ES-I3 (cell line): ENCODE data around the gene EXOC1.
A peak's percentile ranks its signal among the peaks of the same experiment; 100 is the strongest.
"Not testable (repeated sequence)": the region's sequence is repeated elsewhere in the genome, so short reads cannot be mapped to it uniquely, and the experiment has no call there.

Source experiments
- H3K36me3 ChIP-seq: 2 replicates; pipeline ENCODE4 v1.6.1; 2013; ENCODE audit warnings: mild to moderate bottlenecking, low read length, control low read depth, moderate library complexity; ENCODE audit not compliant: insufficient read depth
- H3K4me1 ChIP-seq: 2 replicates; pipeline ENCODE4 v1.6.1; 2013; ENCODE audit warnings: mild to moderate bottlenecking, control low read depth, low read length; ENCODE audit not compliant: insufficient read depth
- H3K9ac ChIP-seq: 2 replicates; pipeline ENCODE4 v1.6.1; 2013; ENCODE audit warnings: low read depth, mild to moderate bottlenecking, low read length, moderate library complexity
- H3K9me3 ChIP-seq: 2 replicates; pipeline ENCODE4 v1.6.1; 2013; ENCODE audit warnings: mild to moderate bottlenecking, low read length, moderate library complexity; ENCODE audit not compliant: control insufficient read depth, insufficient read depth

EXOC1 gene

DNA sequence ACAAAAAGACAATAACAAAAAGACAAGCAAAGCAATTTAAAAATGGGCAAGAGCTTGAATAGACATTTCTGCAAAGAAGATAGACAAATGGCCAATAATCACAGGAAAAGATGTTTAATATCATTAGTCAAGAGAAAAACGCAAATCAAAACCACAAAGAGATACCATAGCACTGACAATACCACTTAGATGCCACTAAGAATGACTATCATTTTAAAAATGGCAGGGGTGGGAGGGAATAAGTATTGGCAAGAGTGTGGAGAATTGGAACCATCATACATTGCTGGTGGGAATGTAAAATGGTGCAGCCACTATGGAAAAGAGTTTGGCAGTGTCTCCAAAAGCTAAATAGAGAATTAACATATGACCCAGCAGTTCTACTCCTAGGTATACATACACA lies 15.1 kb upstream of the EXOC1 start:
- H3K4me1 ChIP-seq: peaks cover 4% of the 10 kb centered on the region; the same call in 1 of the 2 replicates
- H3K36me3 ChIP-seq: no peaks in the 10 kb centered on the region
- no peak overlapping the region for H3K9ac ChIP-seq
- H3K9me3 ChIP-seq: peaks cover 6% of the 10 kb centered on the region; the same call in 1 of the 2 replicates

DNA sequence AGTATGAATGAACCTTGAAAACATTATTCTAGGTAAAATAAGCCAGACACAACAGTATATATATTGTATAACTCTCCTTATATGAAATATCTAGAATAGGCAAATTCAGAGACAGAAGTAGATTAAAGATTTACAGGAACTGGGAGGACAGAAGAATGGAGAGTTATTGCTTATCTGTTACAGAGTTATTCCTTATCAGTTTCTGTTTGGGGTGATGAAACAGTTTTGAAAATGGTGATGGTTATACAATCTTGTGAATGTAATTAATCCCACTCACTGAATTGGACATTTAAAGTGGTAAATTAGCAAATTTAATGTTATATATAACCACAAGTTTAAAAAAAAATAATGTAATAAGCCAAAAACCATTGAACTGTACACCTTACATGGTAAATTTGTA lies 14.5 kb upstream of the EXOC1 start:
- H3K36me3 ChIP-seq: no peaks in the 10 kb centered on the region
- H3K9ac ChIP-seq: no peak overlapping the region
- peaks cover 6% of the 10 kb centered on the region; the same call in 1 of the 2 replicates for H3K9me3 ChIP-seq
- peaks cover 4% of the 10 kb centered on the region; the same call in 1 of the 2 replicates for H3K4me1 ChIP-seq

DNA sequence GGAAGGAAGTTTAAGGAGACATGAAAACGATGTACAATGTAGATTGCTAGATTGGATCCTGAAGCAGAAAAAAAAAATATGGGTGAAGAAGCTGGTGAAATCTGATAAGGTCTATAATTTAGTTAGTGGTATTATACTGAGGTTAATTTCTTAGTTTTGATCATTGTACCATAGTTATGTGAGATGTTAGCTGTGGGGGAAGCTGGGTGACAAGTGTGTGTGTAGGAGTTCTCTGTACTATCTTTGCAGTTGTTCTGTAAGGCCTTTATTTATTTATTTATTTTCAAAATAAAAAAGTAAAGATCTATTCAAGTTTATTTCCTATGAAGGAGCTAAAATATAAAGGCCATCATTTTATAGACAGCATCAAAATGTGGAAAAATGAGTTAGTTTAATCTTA lies 12.5 kb upstream of the EXOC1 start:
- Histone ChIP-seq H3K36me3 (no peaks in the 10 kb centered on the region), H3K4me1 (no peaks in the 10 kb centered on the region), H3K9me3 (peaks cover 6% of the 10 kb centered on the region; the same call in 1 of the 2 replicates), H3K9ac (no peak overlapping the region)

DNA sequence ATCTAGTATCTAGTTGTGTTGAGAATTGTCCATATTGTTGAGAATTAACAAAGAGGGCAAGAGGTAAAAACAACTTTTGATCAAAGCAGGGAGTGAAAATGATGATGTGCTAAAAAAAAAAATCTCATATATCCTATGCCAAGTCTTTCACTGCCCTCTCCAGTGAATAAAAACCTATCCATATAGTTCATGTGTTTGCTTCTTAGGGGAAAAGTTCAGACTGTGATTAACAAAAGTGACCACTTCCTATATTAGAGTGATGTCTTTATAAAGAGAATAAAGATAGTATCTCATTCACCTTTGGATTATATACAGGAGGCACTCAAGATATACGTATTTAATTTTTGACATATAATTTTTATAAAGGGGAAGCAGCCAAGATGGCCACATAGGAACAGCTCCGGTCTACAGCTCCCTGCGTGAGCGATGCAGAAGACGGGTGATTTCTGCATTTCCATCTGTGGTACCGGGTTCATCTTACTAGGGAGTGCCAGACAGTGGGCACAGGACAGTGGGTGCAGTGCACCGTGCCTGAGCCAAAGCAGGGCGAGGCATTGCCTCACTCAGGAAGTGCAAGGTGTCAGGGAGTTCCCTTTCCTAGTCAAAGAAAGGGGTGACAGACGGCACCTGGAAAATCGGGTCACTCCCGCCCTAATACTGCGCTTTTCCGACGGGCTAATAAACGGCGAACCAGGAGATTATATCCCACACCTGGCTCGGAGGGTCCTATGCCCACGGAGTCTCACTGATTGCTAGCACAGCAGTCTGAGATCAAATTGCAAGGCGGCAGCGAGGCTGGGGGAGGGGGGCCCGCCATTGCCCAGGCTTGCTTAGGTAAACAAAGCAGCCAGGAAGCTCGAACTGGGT lies 11.8 kb upstream of the EXOC1 start:
- H3K9me3 ChIP-seq, H3K36me3 ChIP-seq, H3K4me1 ChIP-seq: not testable (repeated sequence)
- H3K9ac ChIP-seq: peak overlapping the region; percentile 46

DNA sequence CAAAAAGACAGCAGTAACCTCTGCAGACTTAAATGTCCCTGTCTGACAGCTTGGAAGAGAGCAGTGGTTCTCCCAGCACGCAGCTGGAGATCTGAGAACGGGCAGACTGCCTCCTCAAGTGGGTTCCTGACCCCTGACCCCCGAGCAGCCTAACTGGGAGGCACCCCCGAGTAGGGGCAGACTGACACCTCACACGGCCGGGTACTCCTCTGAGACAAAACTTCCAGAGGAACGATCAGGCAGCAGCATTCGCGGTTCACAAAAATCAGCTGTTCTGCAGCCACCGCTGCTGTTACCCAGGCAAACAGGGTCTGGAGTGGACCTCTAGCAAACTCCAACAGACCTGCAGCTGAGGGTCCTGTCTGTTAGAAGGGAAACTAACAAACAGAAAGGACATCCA lies 11.1 kb upstream of the EXOC1 start:
- H3K9ac ChIP-seq, H3K4me1 ChIP-seq, H3K9me3 ChIP-seq, H3K36me3 ChIP-seq: not testable (repeated sequence)

DNA sequence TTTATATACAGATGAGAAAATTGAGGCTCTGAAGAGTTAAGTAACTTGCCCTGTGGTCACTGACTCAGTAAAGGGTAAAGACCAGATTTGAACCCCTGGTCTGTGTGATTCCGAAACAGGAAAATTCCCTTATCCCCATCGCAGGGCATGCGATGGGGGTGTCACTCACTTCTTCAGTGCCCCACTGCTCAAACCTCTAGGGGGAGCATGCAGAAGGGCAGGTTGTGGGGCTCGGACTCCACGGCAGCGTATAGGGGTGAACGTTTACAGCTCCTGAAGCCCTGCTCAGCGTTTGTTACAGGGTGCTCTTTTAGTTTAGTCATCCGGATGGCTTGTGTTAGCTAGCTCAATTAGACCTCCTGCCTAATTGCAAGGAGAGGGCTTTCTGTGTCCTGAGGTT lies 3.7 kb upstream of the EXOC1 start:
- H3K9me3 ChIP-seq: no peaks in the 10 kb centered on the region
- no peak overlapping the region for H3K9ac ChIP-seq
- H3K36me3 ChIP-seq: no peaks in the 10 kb centered on the region
- peaks cover 6% of the 10 kb centered on the region for H3K4me1 ChIP-seq

DNA sequence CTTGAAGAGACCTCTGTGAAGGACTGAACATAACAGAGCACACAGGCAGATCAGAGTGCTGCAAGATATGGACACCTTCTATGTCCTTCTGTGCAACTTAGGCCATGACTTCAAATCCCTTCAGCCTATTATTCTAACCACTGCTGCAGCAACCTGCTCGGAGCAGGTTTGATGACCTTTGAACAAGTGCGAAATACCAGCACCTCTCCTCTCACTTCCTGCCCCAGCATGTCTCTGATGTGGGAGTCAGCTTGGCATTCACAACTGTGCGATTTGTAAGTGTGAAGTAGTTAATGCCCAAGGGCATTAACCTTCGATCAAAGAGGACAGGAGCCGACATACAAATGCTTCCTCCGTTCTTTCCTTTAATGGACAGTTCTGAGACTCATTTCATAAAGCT lies 1.6 kb upstream of the EXOC1 start:
- Histone ChIP-seq H3K9ac (no peak overlapping the region), H3K36me3 (no peaks in the 10 kb centered on the region), H3K9me3 (no peaks in the 10 kb centered on the region), H3K4me1 (peaks cover 6% of the 10 kb centered on the region)

DNA sequence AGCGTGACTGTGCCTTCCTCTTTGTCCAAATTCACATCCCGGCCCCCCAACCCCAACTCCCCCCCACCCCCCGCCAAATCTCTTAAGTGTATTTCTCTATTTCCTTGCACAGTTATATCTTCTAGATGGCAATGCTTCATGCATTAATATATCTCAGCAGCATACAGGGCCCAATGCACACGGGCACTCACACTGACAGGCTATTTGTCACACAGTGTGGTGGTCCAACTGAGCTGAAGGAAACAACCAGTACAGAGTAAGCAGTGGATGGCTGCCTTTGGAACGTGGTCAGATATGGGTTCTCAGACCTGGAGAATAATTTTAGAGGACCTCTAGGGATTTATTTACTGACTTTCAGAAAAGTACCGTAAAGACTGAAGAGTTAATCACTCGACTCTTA lies 681 bp downstream of the EXOC1 start:
- Histone ChIP-seq H3K9ac (peak overlapping the region; percentile 78), H3K4me1 (peaks cover 6% of the 10 kb centered on the region), H3K36me3 (no peaks in the 10 kb centered on the region)

DNA sequence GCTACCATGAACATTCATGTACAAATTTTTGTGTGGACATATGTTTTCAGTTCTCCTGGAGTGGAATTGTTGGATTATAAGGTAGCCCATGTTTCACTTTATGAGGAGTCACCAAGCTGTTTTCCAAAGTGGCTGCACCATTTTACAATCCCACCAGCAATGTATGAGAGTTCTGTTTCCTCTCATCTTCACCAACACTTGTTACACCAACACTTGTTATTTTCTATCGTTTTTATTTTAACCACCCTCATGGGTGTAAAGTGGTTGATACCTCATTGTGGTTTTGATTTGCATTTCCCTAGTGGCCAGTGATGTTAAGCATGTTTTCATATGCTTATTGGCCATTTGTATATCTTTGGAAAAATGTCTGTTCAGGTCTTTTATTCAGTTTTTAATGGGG lies 4.1 kb downstream of the EXOC1 start:
- H3K36me3 ChIP-seq: no peaks in the 10 kb centered on the region
- no peak overlapping the region for H3K9ac ChIP-seq
- peaks cover 6% of the 10 kb centered on the region for H3K4me1 ChIP-seq
- H3K9me3 ChIP-seq: no peaks in the 10 kb centered on the region

More for the DNA sequence above, 681 bp downstream of the EXOC1 start:
- H3K9me3 ChIP-seq: no peaks in the 10 kb centered on the region

DNA sequence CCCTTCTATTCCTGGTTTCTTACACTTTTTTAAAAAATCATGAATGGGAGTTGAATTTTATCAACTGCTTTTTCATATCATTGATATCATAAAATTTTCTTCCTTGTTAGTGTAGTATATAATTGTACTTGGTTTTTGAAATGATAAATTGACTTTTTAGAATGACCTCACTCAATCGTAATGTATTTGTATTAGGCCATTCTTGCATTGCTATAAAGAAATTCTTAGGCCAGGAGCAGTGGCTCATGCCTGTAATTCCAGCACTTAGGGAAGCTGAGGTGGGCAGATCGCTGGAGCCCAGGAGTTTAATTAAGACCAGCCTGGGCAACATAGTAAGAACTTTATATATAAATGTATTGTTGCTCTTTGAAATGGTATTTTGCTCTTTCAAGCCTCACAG lies 6.3 kb downstream of the EXOC1 start:
- H3K36me3 ChIP-seq: no peaks in the 10 kb centered on the region

DNA sequence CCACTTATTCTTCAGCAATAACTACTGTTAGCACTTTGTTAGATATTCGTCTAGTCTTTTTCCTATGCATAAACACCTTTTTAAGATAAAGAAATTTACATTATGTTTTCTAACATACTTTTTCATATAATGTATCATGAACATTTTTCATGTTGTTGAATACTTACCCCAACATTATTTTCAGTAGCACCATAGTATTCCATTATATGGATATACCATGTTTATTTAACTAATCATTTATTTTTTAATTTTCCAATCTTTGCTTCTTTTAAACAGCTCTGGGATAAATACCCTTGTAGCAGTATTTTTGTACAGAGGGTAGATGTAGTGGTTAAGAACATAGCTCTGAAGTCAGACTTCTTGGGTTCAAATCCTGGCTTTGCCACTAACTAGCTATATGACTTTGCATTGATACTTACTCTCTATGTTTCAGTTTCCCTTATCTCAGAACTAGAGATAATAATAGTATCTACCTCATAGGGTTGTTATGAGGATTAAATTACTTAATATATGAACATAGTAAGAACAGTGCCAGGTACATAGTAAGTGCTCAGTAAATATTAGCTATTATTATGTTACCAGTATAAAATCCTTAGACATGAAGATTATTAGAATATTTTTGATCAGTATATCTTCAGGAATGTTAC lies 11.3 kb downstream of the EXOC1 start:
- no peak overlapping the region for H3K9ac ChIP-seq
- peaks cover 9% of the 10 kb centered on the region for H3K9me3 ChIP-seq
- no peaks in the 10 kb centered on the region; the same call in 1 of the 2 replicates for H3K4me1 ChIP-seq
- H3K36me3 ChIP-seq: peaks cover 8% of the 10 kb centered on the region

More for the DNA sequence above, 6.3 kb downstream of the EXOC1 start:
- H3K9me3 ChIP-seq: no peaks in the 10 kb centered on the region
- no peak overlapping the region for H3K9ac ChIP-seq
- H3K4me1 ChIP-seq: no peaks in the 10 kb centered on the region

DNA sequence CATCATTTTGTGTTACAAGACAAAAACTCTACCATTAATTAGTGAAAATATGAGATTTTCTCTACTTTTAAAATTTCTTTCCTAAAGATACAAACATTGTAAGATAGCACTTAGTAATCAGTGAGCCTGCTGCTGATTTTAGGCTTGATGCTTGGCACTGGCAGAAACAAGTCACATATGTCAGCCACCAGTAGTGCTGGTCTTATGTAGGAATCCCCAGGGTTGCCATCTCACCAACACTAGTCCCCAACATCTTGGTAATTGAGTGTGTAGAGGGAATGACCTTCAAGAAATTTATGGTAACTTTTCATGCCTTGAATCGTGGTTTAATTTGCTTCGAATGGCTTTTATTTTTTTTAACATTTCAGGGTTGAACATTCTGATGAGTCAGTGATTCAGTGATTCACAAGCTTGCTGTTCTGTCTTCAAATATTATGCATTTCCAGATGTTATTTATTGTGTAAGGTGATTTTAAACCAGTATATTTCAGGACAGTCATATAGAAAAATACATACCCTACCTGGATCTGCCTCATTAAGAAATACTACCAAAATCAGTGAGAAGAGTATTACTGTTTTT lies 11.9 kb downstream of the EXOC1 start:
- Histone ChIP-seq H3K9ac (no peak overlapping the region), H3K9me3 (peaks cover 9% of the 10 kb centered on the region), H3K4me1 (no peaks in the 10 kb centered on the region; the same call in 1 of the 2 replicates), H3K36me3 (peaks cover 8% of the 10 kb centered on the region)

DNA sequence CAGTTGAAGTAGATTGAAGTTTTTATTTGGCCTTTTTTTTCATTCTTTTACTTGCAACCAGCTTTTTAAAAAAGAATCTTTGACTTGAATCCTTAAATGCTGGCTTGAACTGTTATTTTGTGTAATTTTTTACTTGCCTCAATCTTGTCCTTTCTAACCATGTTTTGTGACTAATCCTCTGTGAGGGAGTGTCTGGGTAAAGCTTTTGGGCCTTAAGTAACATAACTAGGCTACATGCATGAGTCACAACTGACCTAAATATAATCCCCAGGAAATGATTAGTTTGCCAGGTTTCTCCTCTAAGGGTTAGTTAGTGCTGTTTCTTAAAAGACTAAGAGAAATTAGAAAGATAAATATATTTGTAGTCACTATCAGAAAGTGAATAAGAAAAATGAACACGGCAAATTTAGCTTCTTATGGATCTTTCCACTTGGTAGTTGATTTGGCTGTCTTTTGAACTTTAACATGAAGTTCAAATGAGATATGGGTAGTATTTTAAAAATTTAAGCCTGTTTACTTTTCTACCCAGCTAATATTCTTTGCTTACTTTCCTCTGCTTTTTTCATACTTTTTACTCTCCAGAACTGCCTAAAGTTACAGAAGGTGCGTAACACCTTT lies 13.0 kb downstream of the EXOC1 start:
- Histone ChIP-seq H3K4me1 (no peaks in the 10 kb centered on the region; the same call in 1 of the 2 replicates), H3K36me3 (peaks cover 15% of the 10 kb centered on the region), H3K9ac (no peak overlapping the region), H3K9me3 (peaks cover 9% of the 10 kb centered on the region)

DNA sequence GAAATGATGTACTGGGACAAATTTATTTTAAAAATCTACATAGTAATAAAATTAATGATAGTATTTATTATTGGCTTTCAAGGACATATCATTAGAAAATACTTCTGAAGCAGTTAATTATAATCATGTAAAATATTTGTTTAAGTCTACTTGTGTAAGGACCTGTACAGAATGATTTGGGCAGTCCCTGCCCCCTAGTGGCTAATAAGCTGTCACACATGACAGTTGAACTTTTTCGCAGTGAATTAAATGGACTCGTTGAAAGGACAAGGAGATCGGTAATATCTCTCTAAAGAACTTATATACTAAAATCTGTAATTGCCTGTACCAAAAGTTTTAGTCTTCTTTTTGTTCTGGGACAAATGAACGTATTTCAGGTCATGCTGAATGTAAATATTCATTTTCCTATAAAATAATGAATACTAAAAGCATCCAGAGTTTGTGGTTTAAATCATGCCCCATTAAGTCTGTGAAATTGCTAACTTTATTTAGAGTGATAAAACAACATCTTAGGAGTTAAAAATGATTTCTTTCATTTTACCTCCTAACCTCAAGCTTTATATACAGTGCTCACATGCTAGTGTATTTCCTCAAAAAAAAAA lies 13.6 kb downstream of the EXOC1 start:
- Histone ChIP-seq H3K9me3 (peaks cover 9% of the 10 kb centered on the region), H3K36me3 (peaks cover 15% of the 10 kb centered on the region), H3K9ac (no peak overlapping the region), H3K4me1 (no peaks in the 10 kb centered on the region; the same call in 1 of the 2 replicates)
